Astrocyte (in vitro differentiated cells and primary cell): ENCODE results near the gene JMJD7. TPM values are rescaled to one million over a fixed set of nuclear protein-coding genes. Genes with fewer than 3 reads are reported as not detected.

Source experiments
- DNase-seq: peaks from one replicate; pipeline ENCODE4 v3.0.0-alpha.2; 2010; ENCODE audit warnings: low read depth
- FAIRE-seq: peaks from 2 replicates; lab custom pipeline; 2011; peaks lifted over from hg19 to GRCh38; lab: Jason Lieb, UNC
- H2AFZ ChIP-seq: 2 replicates; pipeline ENCODE4 v1.6.0; 2012; ENCODE audit warnings: low read depth, low read length, inconsistent platforms
- H3K27ac ChIP-seq: 2 replicates; pipeline ENCODE4 v1.5.1; 2011; ENCODE audit warnings: low read depth, low read length, inconsistent platforms
- H3K27me3 ChIP-seq: 2 replicates; pipeline ENCODE4 v1.6.0; 2011; ENCODE audit warnings: low read length, inconsistent platforms; ENCODE audit not compliant: insufficient read depth
- H3K36me3 ChIP-seq: 2 replicates; pipeline ENCODE4 v1.5.1; 2011; ENCODE audit warnings: low read length, inconsistent platforms; ENCODE audit not compliant: insufficient read depth
- H3K4me1 ChIP-seq: 2 replicates; pipeline ENCODE4 v1.5.1; 2011; ENCODE audit warnings: low read length, inconsistent platforms; ENCODE audit not compliant: insufficient read depth
- H3K4me2 ChIP-seq: 2 replicates; pipeline ENCODE4 v1.6.0; 2012; ENCODE audit warnings: low read length, inconsistent platforms
- H3K4me3 ChIP-seq: 2 replicates; pipeline ENCODE4 v1.5.1; 2011; ENCODE audit warnings: low read depth, mild to moderate bottlenecking, low read length, inconsistent platforms; ENCODE audit not compliant: insufficient read depth
- H3K79me2 ChIP-seq: 2 replicates; pipeline ENCODE4 v1.6.0; 2012; ENCODE audit warnings: mild to moderate bottlenecking, low read length, inconsistent platforms; ENCODE audit not compliant: insufficient read depth
- H3K9ac ChIP-seq: 2 replicates; pipeline ENCODE4 v1.6.0; 2012; ENCODE audit warnings: mild to moderate bottlenecking, low read length, inconsistent platforms
- H3K9me3 ChIP-seq: 2 replicates; pipeline ENCODE4 v1.5.1; 2012; ENCODE audit warnings: low read depth, mild to moderate bottlenecking, low read length, inconsistent platforms; ENCODE audit not compliant: insufficient read depth
- H4K20me1 ChIP-seq: 2 replicates; pipeline ENCODE4 v1.6.0; 2012; ENCODE audit warnings: low read length, inconsistent platforms; ENCODE audit not compliant: insufficient read depth
- H3K27ac Mint-ChIP-seq: one replicate; pipeline ENCODE4 v1.8.0; 2021; ENCODE audit warnings: mild to moderate bottlenecking, mixed read lengths; ENCODE audit not compliant: unreplicated experiment
- H3K27me3 Mint-ChIP-seq: one replicate; pipeline ENCODE4 v1.8.0; 2021; ENCODE audit warnings: low read depth, mixed read lengths; ENCODE audit not compliant: unreplicated experiment
- H3K36me3 Mint-ChIP-seq: one replicate; pipeline ENCODE4 v1.8.0; 2021; ENCODE audit warnings: low read depth, mixed read lengths; ENCODE audit not compliant: unreplicated experiment
- H3K4me1 Mint-ChIP-seq: one replicate; pipeline ENCODE4 v1.8.0; 2021; ENCODE audit warnings: low read depth, mixed read lengths; ENCODE audit not compliant: unreplicated experiment
- H3K4me3 Mint-ChIP-seq: one replicate; pipeline ENCODE4 v1.8.0; 2021; ENCODE audit warnings: mild to moderate bottlenecking, moderate library complexity, mixed read lengths; ENCODE audit not compliant: unreplicated experiment
- H3K9me3 Mint-ChIP-seq: one replicate; pipeline ENCODE4 v1.8.0; 2021; ENCODE audit warnings: mild to moderate bottlenecking, mixed read lengths; ENCODE audit not compliant: unreplicated experiment
- CTCF ChIP-seq: IDR thresholded peaks from 2 replicates; pipeline ENCODE4 v1.5.1; 2011; ENCODE audit warnings: low read depth, mild to moderate bottlenecking, inconsistent platforms, low read length, moderate library complexity; ENCODE audit not compliant: insufficient read depth
- EZH2 ChIP-seq: IDR thresholded peaks from 2 replicates; pipeline ENCODE4 v1.6.1; 2012; ENCODE audit warnings: mild to moderate bottlenecking, low read length, inconsistent platforms; ENCODE audit not compliant: insufficient read depth
- microRNA-seq: library from miRNA; unstranded; fragments of <30 nt; microRNA quantifications from one replicate; pipeline ENCODE4 v1.2.0, GENCODE V29; 2020
- total RNA-seq: library from RNA; stranded (reverse); gene quantifications from 2 replicates; pipeline ENCODE4 v1.2.1, GENCODE V29; 2021

The JMJD7 gene
- total RNA-seq, 1 donor from 2014 or later, result 7.6 TPM

DNA sequence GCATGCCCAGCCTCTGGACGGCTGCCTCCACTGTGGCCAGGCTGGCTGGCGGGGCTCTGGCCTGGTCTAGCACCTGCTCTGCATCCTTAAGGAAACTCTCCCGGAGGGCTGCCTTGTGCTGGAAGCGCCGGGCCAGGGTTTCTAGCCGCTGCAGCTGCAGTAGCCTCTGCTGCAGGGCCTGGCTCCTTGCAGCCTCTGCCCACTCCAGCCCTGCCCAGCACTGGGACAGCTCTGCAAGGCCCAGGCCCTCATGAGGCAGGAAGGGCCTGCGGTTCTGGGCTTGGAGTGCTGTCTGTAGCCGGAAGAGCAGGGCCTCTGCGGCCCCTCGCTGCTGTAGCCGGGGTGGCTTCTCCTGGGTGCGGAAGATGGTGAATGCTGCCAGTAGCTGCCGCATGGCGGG lies 57.9 kb downstream of the JMJD7 start:
- H3K27ac ChIP-seq, result no peak overlapping the region
- H3K4me2 ChIP-seq, result no peak overlapping the region
- no peak overlapping the region for H3K4me3 Mint-ChIP-seq
- H3K79me2 ChIP-seq, result no peaks in the 10 kb centered on the region
- H4K20me1 ChIP-seq, result peaks cover 16% of the 10 kb centered on the region
- H3K27me3 ChIP-seq, result peaks cover 8% of the 10 kb centered on the region
- H3K9ac ChIP-seq, result no peak overlapping the region
- H3K36me3 Mint-ChIP-seq, result peaks cover 28% of the 10 kb centered on the region
- no peak overlapping the region for H2AFZ ChIP-seq
- H3K4me3 ChIP-seq, result no peak overlapping the region
- no peak for FAIRE-seq
- peaks cover 3% of the 10 kb centered on the region for H3K4me1 Mint-ChIP-seq
- no peak for TF ChIP-seq EZH2
- no peak for TF ChIP-seq CTCF
- peaks cover 5% of the 10 kb centered on the region for H3K4me1 ChIP-seq
- H3K27me3 Mint-ChIP-seq, result peaks cover 30% of the 10 kb centered on the region
- no peak for DNase-seq
- H3K9me3 ChIP-seq, result no peaks in the 10 kb centered on the region
- H3K27ac Mint-ChIP-seq, result no peak overlapping the region
- H3K9me3 Mint-ChIP-seq, result no peaks in the 10 kb centered on the region
- H3K36me3 ChIP-seq, result no peaks in the 10 kb centered on the region

- peaks cover 23% of the 10 kb centered on the region for H3K27me3 Mint-ChIP-seq
- H3K4me1 Mint-ChIP-seq, result no peaks in the 10 kb centered on the region
- H3K36me3 ChIP-seq, result no peaks in the 10 kb centered on the region
- H3K9me3 Mint-ChIP-seq, result no peaks in the 10 kb centered on the region
- peaks cover 5% of the 10 kb centered on the region for H3K4me1 ChIP-seq
- H3K27ac ChIP-seq, result no peak overlapping the region
- H3K4me3 ChIP-seq, result no peak overlapping the region
- peaks cover 10% of the 10 kb centered on the region for H4K20me1 ChIP-seq
- H3K27ac Mint-ChIP-seq, result no peak overlapping the region
- H3K36me3 Mint-ChIP-seq, result peaks cover 24% of the 10 kb centered on the region
- no peaks in the 10 kb centered on the region for H3K9me3 ChIP-seq
- no peak overlapping the region for H3K4me3 Mint-ChIP-seq
- H3K9ac ChIP-seq, result no peak overlapping the region
- H2AFZ ChIP-seq, result no peak overlapping the region
- TF ChIP-seq EZH2 (no peak), CTCF (no peak)
- no peaks in the 10 kb centered on the region for H3K27me3 ChIP-seq
- no peak overlapping the region for H3K4me2 ChIP-seq
- H3K79me2 ChIP-seq, result no peaks in the 10 kb centered on the region
- DNase-seq (no peak), FAIRE-seq (no peak)
These were observed 58.8 kb downstream of the JMJD7 start for GRCh38 chr15:41886741-41887140.

DNA sequence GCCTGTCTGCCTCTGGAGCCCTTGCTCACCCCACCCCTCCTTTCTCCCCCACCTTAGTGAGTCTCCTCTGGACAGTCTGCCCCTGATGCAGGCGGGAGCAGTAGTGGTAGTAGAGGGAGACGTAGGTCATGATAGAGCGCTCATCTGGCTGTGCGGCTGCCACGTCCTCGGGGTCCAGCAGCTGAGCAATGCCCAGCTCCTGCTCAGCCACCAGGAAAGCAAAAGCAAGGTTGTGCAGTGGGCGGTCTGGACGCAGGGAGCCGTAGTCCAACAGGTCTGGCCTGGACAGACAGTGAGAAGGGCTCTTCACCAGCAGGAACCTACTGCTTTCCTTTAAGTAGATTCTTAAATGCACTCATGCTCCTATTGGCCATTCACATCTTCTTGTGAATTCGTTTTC lies 59.3 kb downstream of the JMJD7 start:
- peaks cover 10% of the 10 kb centered on the region for H4K20me1 ChIP-seq
- no peak overlapping the region for H3K4me2 ChIP-seq
- no peak overlapping the region for H3K4me3 ChIP-seq
- FAIRE-seq (no peak), DNase-seq (no peak)
- H3K27me3 Mint-ChIP-seq, result peaks cover 23% of the 10 kb centered on the region
- no peak overlapping the region for H3K4me3 Mint-ChIP-seq
- H3K27ac Mint-ChIP-seq, result no peak overlapping the region
- H3K36me3 Mint-ChIP-seq, result peaks cover 24% of the 10 kb centered on the region
- TF ChIP-seq CTCF, result no peak
- no peak for TF ChIP-seq EZH2
- no peaks in the 10 kb centered on the region for H3K79me2 ChIP-seq
- no peaks in the 10 kb centered on the region for H3K4me1 Mint-ChIP-seq
- H3K9me3 Mint-ChIP-seq, result no peaks in the 10 kb centered on the region
- no peak overlapping the region for H2AFZ ChIP-seq
- H3K9me3 ChIP-seq, result no peaks in the 10 kb centered on the region
- H3K36me3 ChIP-seq, result no peaks in the 10 kb centered on the region
- H3K27me3 ChIP-seq, result no peaks in the 10 kb centered on the region
- H3K4me1 ChIP-seq, result peaks cover 5% of the 10 kb centered on the region
- no peak overlapping the region for H3K9ac ChIP-seq
- H3K27ac ChIP-seq, result no peak overlapping the region

Small RNA genes within 50 kb of the gene (microRNA-seq; reads per million reads assigned to microRNA genes)
- not detected for gene MIR4310

Other genes starting within 250 kb of the JMJD7 start
- 28.4 and 32.6 TPM in 2 replicates for gene MGA, start 167.7 kb upstream of the JMJD7 start, total RNA-seq
- gene MAPKBP1, start 53.6 kb upstream of the JMJD7 start, total RNA-seq, result 30.8 and 30.9 TPM in 2 replicates
- gene PLA2G4B, start 10.8 kb downstream of the JMJD7 start, total RNA-seq, result 1.5 and 1.8 TPM in 2 replicates
- gene SPTBN5, start 66.0 kb downstream of the JMJD7 start, total RNA-seq, result 5.3 and 6.7 TPM in 2 replicates
- gene EHD4, start 144.5 kb downstream of the JMJD7 start, total RNA-seq, result 46.4 and 51.4 TPM in 2 replicates
- gene PLA2G4E, start 192.9 kb downstream of the JMJD7 start, total RNA-seq, result not detected in 2 replicates